Measurements from ENCODE around the gene CCDC89. TPM values are rescaled to one million over a fixed set of nuclear protein-coding genes. Genes with fewer than 3 reads are reported as not detected.

Gene CCDC89
- total and polyA plus RNA-seq, 2 donors (not counting 3 experiments of a cell fraction or from before 2014, with no cell fraction given) = not detected

- Histone ChIP-seq H3K4me3 (replicated peaks in 1 of 3; ENCODE audit: insufficient read depth in 1 of 3, low read depth in 1 of 3, low read length in 3 of 3) (no peak overlapping the region), H3K4me2 (ENCODE audit: insufficient read depth, low read length) (peak overlapping the region; percentile 75), H3K9me1 (replicated peaks; ENCODE audit: control insufficient read depth, extremely low read depth, insufficient read depth, low read length) (no peaks in the 10 kb centered on the region), H4K20me1 (replicated peaks; ENCODE audit: control insufficient read depth, extremely low read depth, insufficient read depth, low read length) (no peaks in the 10 kb centered on the region), H3K36me3 (ENCODE audit: control insufficient read depth in 2 of 2, extremely low read depth in 1 of 2, insufficient read depth in 2 of 2, low read length in 2 of 2) (no peaks in the 10 kb centered on the region), H3K27ac (ENCODE audit: insufficient read depth, low read depth, low read length) (peak overlapping the region; percentile 86), H3K27me3 (ENCODE audit: control insufficient read depth in 2 of 2, insufficient read depth in 2 of 2, low read length in 2 of 2) (no peaks in the 10 kb centered on the region), H3K79me2 (ENCODE audit: control insufficient read depth, insufficient read depth, low read length) (no peaks in the 10 kb centered on the region), H3K4me1 (ENCODE audit: control insufficient read depth, extremely low read depth, insufficient read depth, low read length) (peaks cover 26% of the 10 kb centered on the region), H2AFZ (ENCODE audit: low read depth, low read length) (no peak overlapping the region), H3K9ac (replicated peaks; ENCODE audit: extremely low read depth, insufficient read depth, low read length) (no peak overlapping the region), H3K9me3 (replicated peaks; ENCODE audit: control insufficient read depth, insufficient read depth, low read length) (no peaks in the 10 kb centered on the region)
- POLR2A ChIA-PET = no interaction called here
- TF ChIP-seq JUN (IDR thresholded peaks at IDR 0.05; ENCODE audit: borderline replicate concordance, insufficient read depth, insufficient read length, low read depth) (no peak), MYC (IDR thresholded peaks at IDR 0.05; ENCODE audit: low read depth, low read length) (no peak), FOS (IDR thresholded peaks at IDR 0.05; ENCODE audit: borderline replicate concordance, insufficient read depth, low read length) (no peak)
- CTCF ChIA-PET = interaction anchor here (1.4 to 2.5 kb wide), 3 partner anchors 10 to 129 kb away, joined by 3 to 11 read pairs (median 5); partner anchors contain the start of gene CCDC83
- dilution Hi-C loops (cut with MboI; ENCODE audit: extremely low pct_ligation_motif_present, low sequenced_read_pairs) = no loop called here
- FAIRE-seq = no peak
- TSS peak; percentile 36 for BruUV-seq (replicated peaks)
- intact Hi-C loops (cut with micrococcal nuclease) = loop anchor here (1.0 to 10.0 kb wide), 4 partner anchors 10 to 128 kb away; partner anchors contain the start of gene CCDC83
- DNase-seq (ENCODE audit: low read depth, low spot score) = no peak
These were observed 40.4 kb upstream of the CCDC89 start for GRCh38 chr11:85726381-85726780.

DNA sequence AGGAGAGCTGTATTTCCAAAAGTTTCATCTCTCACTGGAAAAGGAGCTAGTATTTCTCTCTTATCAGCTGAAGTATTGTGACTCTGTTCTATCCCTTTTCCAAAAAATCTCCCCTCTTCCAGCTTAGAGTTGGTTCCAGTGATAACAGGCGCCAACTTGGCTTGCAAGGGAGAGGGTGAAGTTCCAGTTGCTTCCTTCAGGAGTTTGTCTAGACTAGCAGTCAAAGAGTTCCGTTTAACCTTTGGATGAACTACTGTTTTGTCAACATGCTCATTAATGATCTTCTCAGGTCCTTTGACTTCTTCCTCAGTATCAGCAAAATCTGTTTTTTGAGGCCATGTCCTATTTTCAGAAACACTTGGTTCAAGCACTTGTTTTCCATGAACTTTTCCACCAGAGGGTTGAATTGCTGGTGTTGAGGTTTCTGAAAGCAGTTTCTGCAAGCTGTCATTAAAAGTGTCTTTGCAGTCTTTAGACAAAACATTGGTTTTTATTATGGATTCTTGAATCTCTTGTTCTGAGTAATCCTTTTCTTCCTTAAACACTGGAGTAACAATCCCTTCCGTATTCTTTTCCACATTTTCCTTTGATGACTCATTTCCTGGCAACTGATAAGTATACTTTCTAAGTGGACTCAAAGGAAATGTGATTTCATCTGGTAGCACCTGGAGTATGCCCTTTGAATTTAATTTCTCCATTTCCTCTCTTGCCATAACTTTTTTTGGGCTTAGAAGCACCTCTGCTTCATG is 39.7 kb upstream of the CCDC89 start:
- FAIRE-seq (peak; percentile 96), DNase-seq (ENCODE audit: low read depth, low spot score) (peak; percentile 92)
- H3K4me2 ChIP-seq (ENCODE audit: insufficient read depth, low read length) = peak overlapping the region; percentile 75
- dilution Hi-C loops (cut with MboI; ENCODE audit: extremely low pct_ligation_motif_present, low sequenced_read_pairs) = no loop called here
- H3K9me1 ChIP-seq (replicated peaks; ENCODE audit: control insufficient read depth, extremely low read depth, insufficient read depth, low read length) = no peaks in the 10 kb centered on the region
- intact Hi-C loops (cut with micrococcal nuclease) = loop anchor here (1.0 to 10.0 kb wide), 4 partner anchors 11 to 129 kb away; partner anchors contain the start of gene CCDC83
- H3K27ac ChIP-seq (ENCODE audit: insufficient read depth, low read depth, low read length) = peak overlapping the region; percentile 86
- H3K79me2 ChIP-seq (ENCODE audit: control insufficient read depth, insufficient read depth, low read length) = no peaks in the 10 kb centered on the region
- peak overlapping the region in 1 of 3 experiments; percentile 25 for H3K4me3 ChIP-seq (replicated peaks in 1 of 3; ENCODE audit: insufficient read depth in 1 of 3, low read depth in 1 of 3, low read length in 3 of 3)
- ChIA-PET POLR2A (interaction anchor here (0.9 kb wide), 1 partner anchor 13 kb away, joined by 4 read pairs; no protein-coding TSS in a partner anchor), CTCF (interaction anchor here (0.9 to 2.5 kb wide), 4 partner anchors 11 to 129 kb away, joined by 3 to 11 read pairs (median 4); partner anchors contain the start of gene CCDC83)
- H3K36me3 ChIP-seq (ENCODE audit: control insufficient read depth in 2 of 2, extremely low read depth in 1 of 2, insufficient read depth in 2 of 2, low read length in 2 of 2) = no peaks in the 10 kb centered on the region
- peak overlapping the region; percentile 38 for H3K9ac ChIP-seq (replicated peaks; ENCODE audit: extremely low read depth, insufficient read depth, low read length)
- peaks cover 26% of the 10 kb centered on the region for H3K4me1 ChIP-seq (ENCODE audit: control insufficient read depth, extremely low read depth, insufficient read depth, low read length)
- H4K20me1 ChIP-seq (replicated peaks; ENCODE audit: control insufficient read depth, extremely low read depth, insufficient read depth, low read length) = no peaks in the 10 kb centered on the region
- no peaks in the 10 kb centered on the region for H3K27me3 ChIP-seq (ENCODE audit: control insufficient read depth in 2 of 2, insufficient read depth in 2 of 2, low read length in 2 of 2)
- no peaks in the 10 kb centered on the region for H3K9me3 ChIP-seq (replicated peaks; ENCODE audit: control insufficient read depth, insufficient read depth, low read length)
- TF ChIP-seq, protein P1, sequence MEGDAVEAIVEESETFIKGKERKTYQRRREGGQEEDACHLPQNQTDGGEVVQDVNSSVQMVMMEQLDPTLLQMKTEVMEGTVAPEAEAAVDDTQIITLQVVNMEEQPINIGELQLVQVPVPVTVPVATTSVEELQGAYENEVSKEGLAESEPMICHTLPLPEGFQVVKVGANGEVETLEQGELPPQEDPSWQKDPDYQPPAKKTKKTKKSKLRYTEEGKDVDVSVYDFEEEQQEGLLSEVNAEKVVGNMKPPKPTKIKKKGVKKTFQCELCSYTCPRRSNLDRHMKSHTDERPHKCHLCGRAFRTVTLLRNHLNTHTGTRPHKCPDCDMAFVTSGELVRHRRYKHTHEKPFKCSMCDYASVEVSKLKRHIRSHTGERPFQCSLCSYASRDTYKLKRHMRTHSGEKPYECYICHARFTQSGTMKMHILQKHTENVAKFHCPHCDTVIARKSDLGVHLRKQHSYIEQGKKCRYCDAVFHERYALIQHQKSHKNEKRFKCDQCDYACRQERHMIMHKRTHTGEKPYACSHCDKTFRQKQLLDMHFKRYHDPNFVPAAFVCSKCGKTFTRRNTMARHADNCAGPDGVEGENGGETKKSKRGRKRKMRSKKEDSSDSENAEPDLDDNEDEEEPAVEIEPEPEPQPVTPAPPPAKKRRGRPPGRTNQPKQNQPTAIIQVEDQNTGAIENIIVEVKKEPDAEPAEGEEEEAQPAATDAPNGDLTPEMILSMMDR (IDR thresholded peaks at IDR 0.05; ENCODE audit: extremely low read depth in 1 of 2, insufficient read depth in 1 of 2, low read depth in 1 of 2, low read length in 2 of 2) = no peak
- peak; percentile 64 for TF ChIP-seq POLR2AphosphoS5 (IDR thresholded peaks at IDR 0.05; ENCODE audit: insufficient read depth, low read depth, low read length)
- TF ChIP-seq EZH2 (IDR thresholded peaks at IDR 0.05; ENCODE audit: borderline replicate concordance, low read depth, low read length, severe bottlenecking) = no peak
- peak; percentile 95 for TF ChIP-seq FOS (IDR thresholded peaks at IDR 0.05; ENCODE audit: borderline replicate concordance, insufficient read depth, low read length)
- peak; percentile 100 for TF ChIP-seq JUN (IDR thresholded peaks at IDR 0.05; ENCODE audit: borderline replicate concordance, insufficient read depth, insufficient read length, low read depth)
- TF ChIP-seq GATA2 (IDR thresholded peaks at IDR 0.05; ENCODE audit: insufficient read depth, insufficient read length, low read depth, low read length) = peak; percentile 91
- BruUV-seq (replicated peaks) = no TSS peak
- peak overlapping the region; percentile 37 for H2AFZ ChIP-seq (ENCODE audit: low read depth, low read length)

Measured in endothelial cell of umbilical vein (primary cell).